Parathyroid adenoma (tissue), 2 donors: ENCODE data around the gene CD7.
"Not testable (repeated sequence)": the region's sequence is repeated elsewhere in the genome, so short reads cannot be mapped to it uniquely, and the experiment has no call there.

ENCODE experiments used
- H2AFZ ChIP-seq: fragments of 300-600 bp; sonication (generic); one replicate; pipeline ENCODE4 v1.7.0; 2017; ENCODE audit warnings: antibody characterized with exemption, mild to moderate bottlenecking
- H3K27ac ChIP-seq: fragments of 300-600 bp; sonication (generic); one replicate; pipeline ENCODE4 v1.7.0; 2017
- H3K27me3 ChIP-seq: fragments of 300-600 bp; sonication (generic); one replicate; pipeline ENCODE4 v1.7.0; 2017; ENCODE audit warnings: low read length; ENCODE audit not compliant: control insufficient read depth, insufficient read depth
- H3K36me3 ChIP-seq: fragments of 300-600 bp; sonication (generic); one replicate; pipeline ENCODE4 v1.7.0; 2017; ENCODE audit warnings: low read length; ENCODE audit not compliant: control insufficient read depth, insufficient read depth
- H3K4me1 ChIP-seq: fragments of 300-600 bp; sonication (generic); one replicate; pipeline ENCODE4 v1.7.0; 2017; ENCODE audit warnings: control low read depth
- H3K4me2 ChIP-seq: fragments of 300-600 bp; sonication (generic); one replicate; pipeline ENCODE4 v1.7.0; 2017; ENCODE audit warnings: low read length
- H3K4me3 ChIP-seq: fragments of 300-600 bp; sonication (generic); one replicate; pipeline ENCODE4 v1.7.0; 2017; ENCODE audit warnings: low read depth, low read length
- H3K79me2 ChIP-seq: fragments of 300-600 bp; sonication (generic); one replicate; pipeline ENCODE4 v1.7.0; 2017; ENCODE audit warnings: control low read depth
- H3K9ac ChIP-seq: fragments of 300-600 bp; sonication (generic); one replicate; pipeline ENCODE4 v1.7.0; 2017; ENCODE audit warnings: mild to moderate bottlenecking
- H3K9me3 ChIP-seq: fragments of 300-600 bp; sonication (generic); one replicate; pipeline ENCODE4 v1.7.0; 2017; ENCODE audit warnings: low read length; ENCODE audit not compliant: control insufficient read depth
- TF ChIP-seq, protein P1 (sequence below): fragments of 300-600 bp; sonication (generic); IDR thresholded peaks from one replicate; pipeline ENCODE4 v1.7.0; 2017; ENCODE audit warnings: antibody characterized with exemption, mild to moderate bottlenecking
- donor health status: primary hyperparathyroidism.

CD7 gene

DNA sequence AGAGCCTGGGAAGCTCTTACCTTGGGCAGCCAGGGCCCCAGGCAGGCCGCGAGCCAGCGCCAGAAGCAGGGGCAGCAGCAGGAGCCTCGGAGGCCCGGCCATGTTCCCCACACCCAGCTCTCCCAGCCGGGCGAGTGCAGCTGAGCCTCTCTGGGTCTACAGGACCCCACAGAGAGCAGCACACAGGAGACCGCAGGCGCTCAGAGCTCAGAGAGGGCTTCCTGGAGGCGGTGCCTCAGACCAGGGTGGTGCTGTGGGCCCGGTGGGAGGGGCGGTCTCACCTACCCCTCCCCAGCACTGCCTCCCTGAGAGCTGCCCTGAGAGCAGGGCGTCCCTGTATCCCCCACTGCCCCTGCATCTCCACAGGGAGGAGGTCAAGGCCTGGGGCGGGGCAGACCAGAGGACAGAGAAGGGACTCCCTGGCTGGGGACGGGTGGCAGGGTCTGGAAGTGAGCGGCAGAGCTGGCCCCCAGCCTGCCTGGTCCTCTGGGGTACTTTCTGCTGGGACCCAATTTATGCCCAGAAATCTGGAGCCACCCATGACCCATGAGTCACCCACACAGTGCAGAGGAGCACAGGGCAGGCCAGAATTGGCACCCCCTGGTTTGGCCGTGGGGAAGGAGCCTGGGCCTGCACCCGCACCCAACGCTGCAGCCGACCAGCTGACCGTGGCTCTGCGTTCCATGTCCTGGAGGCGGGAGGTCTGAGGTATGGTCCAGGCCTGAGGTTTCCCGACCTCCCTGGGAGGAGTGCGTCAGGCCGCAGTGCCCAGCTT, at the start of gene CD7:
CD7 (minus strand) TSS at position 215 of the 775 bp plus-strand sequence; CDS start at position 102, 113 bp downstream.
- Histone ChIP-seq H2AFZ (no peak within 1 kb of the TSS), H3K4me1 (peaks cover 5% of the 10 kb centered on the region), H3K9me3 (no peaks in the 10 kb centered on the region), H3K27me3 (peaks cover 4% of the 10 kb centered on the region), H3K79me2 (no peaks in the 10 kb centered on the region), H3K27ac (no peak within 1 kb of the TSS), H3K4me3 (no peak within 1 kb of the TSS), H3K36me3 (no peaks in the 10 kb centered on the region), H3K4me2 (no peak within 1 kb of the TSS), H3K9ac (no peak within 1 kb of the TSS)
- TF ChIP-seq, protein P1, sequence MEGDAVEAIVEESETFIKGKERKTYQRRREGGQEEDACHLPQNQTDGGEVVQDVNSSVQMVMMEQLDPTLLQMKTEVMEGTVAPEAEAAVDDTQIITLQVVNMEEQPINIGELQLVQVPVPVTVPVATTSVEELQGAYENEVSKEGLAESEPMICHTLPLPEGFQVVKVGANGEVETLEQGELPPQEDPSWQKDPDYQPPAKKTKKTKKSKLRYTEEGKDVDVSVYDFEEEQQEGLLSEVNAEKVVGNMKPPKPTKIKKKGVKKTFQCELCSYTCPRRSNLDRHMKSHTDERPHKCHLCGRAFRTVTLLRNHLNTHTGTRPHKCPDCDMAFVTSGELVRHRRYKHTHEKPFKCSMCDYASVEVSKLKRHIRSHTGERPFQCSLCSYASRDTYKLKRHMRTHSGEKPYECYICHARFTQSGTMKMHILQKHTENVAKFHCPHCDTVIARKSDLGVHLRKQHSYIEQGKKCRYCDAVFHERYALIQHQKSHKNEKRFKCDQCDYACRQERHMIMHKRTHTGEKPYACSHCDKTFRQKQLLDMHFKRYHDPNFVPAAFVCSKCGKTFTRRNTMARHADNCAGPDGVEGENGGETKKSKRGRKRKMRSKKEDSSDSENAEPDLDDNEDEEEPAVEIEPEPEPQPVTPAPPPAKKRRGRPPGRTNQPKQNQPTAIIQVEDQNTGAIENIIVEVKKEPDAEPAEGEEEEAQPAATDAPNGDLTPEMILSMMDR, result no peak

DNA sequence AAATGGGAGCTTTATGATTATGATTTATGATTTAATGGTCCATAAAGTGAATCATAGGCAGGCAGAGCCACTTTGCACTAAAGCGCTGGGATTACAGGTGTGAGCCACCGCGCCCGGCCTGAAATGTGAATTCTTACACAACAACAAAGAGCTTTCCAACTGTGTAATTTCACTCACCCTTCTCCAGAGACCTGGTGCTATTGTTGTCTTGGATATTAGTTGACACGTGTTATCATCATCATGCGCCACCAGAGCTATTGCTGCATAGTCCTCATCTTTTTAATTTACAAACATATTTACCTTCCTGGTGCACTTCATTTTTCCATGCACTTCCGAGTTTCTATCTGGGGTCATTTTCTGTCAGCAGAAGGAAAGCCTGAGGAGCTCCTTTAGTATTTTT, 49.3 kb upstream of the CD7 start:
- H3K27ac ChIP-seq, result no peak overlapping the region
- TF ChIP-seq, protein P1, result no peak
- no peak overlapping the region for H3K4me2 ChIP-seq
- peaks cover 9% of the 10 kb centered on the region for H3K27me3 ChIP-seq
- no peak overlapping the region for H3K4me3 ChIP-seq
- H3K79me2 ChIP-seq, result no peaks in the 10 kb centered on the region
- H3K9me3 ChIP-seq, result no peaks in the 10 kb centered on the region
- peaks cover 6% of the 10 kb centered on the region for H3K4me1 ChIP-seq
- H2AFZ ChIP-seq, result no peak overlapping the region
- no peaks in the 10 kb centered on the region for H3K36me3 ChIP-seq
- no peak overlapping the region for H3K9ac ChIP-seq

DNA sequence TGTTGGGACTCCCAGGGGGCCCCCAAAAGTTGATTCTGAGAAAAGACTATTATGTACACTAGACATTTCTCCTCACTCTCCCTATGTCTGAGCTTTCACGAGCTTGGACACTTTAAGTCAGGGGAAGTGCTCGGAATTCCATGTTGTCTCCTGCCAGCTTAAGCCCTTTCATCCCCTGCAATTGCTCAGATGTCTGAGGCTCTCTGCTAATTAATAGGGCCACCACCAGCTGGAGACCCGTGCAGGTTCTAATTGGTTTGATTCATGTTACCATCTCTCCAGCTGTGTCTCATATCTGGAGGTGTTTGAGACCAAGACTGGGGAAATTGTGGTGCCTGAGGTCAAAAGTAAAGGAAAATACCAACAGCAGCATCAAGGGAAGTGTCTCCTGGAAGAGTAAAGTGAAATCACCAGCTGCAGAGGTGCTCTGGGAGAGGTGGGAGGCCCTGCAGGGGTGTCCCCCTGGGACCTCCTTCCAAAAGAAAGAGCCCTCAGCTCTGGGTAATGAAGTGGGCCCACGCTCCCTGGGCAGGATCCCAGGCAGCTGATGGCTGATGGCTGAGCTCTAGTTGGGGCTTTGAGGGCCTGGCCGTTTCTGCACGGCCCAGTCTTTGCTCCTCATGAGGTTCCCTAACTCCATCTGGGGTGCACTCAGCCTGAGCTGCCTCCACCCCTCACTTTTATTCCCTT, 48.3 kb upstream of the CD7 start:
- no peak overlapping the region for H3K4me3 ChIP-seq
- H3K79me2 ChIP-seq, result no peaks in the 10 kb centered on the region
- peaks cover 3% of the 10 kb centered on the region for H3K4me1 ChIP-seq
- no peaks in the 10 kb centered on the region for H3K9me3 ChIP-seq
- no peak overlapping the region for H3K27ac ChIP-seq
- H3K27me3 ChIP-seq, result peaks cover 2% of the 10 kb centered on the region
- H2AFZ ChIP-seq, result no peak overlapping the region
- H3K9ac ChIP-seq, result no peak overlapping the region
- TF ChIP-seq, protein P1, result no peak
- no peaks in the 10 kb centered on the region for H3K36me3 ChIP-seq
- no peak overlapping the region for H3K4me2 ChIP-seq

DNA sequence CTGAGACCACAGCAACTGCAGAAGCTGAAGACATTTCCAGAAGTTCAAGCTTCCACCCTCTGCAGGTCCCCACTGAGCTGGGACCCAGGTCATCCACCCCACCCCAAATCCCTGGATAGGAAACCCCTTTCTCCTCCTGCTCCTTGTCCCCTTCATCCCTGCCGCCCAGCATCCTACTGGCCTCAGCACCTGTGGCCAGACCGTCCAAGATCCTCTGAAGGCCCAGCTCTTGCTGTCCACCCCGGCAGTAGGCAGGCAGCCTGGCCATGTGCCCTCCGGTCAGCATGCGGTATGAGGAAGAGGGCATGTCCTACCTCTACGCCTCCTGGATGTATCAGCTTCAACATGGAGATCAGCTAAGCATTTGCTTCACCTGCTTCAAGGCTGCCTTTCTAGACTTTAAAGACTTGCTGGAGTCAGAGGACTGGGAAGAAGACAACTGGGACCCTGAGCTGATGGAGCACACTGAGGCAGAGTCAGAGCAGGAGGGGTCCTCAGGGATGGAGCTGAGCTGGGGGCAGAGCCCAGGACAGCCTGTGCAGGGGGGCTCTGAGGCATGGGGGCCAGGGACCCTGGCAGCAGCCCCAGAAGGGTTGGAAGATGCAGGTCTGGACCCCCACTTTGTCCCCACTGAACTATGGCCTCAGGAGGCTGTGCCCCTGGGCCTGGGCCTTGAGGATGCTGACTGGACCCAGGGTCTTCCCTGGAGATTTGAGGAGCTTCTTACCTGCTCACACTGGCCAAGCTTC, 44.7 kb upstream of the CD7 start:
- no peaks in the 10 kb centered on the region for H3K36me3 ChIP-seq
- H3K79me2 ChIP-seq, result no peaks in the 10 kb centered on the region
- no peak overlapping the region for H2AFZ ChIP-seq
- no peaks in the 10 kb centered on the region for H3K27me3 ChIP-seq
- no peak overlapping the region for H3K27ac ChIP-seq
- H3K4me2 ChIP-seq, result no peak overlapping the region
- no peak overlapping the region for H3K9ac ChIP-seq
- no peaks in the 10 kb centered on the region for H3K4me1 ChIP-seq
- H3K4me3 ChIP-seq, result no peak overlapping the region
- no peaks in the 10 kb centered on the region for H3K9me3 ChIP-seq
- TF ChIP-seq, protein P1, result no peak

DNA sequence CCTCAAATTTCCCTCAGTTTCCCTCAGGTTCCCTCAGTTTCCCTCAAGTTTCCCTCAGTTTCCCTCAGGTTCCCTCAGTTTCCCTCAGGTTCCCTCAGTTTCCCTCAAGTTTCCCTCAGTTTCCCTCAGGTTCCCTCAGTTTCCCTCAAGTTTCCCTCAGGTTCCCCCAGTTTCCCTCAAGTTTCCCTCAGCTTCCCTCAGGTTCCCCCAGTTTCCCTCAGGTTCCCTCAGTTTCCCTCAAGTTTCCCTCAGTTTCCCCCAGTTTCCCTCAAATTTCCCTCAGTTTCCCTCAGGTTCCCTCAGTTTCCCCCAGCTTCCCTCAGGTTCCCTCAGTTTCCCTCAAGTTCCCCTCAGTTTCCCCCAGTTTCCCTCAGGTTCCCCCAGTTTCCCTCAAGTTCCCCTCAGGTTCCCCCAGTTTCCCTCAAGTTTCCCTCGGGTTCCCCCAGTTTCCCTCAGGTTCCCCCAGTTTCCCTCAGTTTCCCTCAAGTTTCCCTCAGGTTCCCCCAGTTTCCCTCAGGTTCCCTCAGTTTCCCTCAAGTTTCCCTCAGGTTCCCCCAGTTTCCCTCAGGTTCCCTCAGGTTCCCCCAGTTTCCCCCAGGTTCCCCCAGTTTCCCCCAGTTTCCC, 42.2 kb upstream of the CD7 start:
- not testable (repeated sequence) for H3K9ac ChIP-seq, H3K79me2 ChIP-seq, H3K9me3 ChIP-seq, H3K36me3 ChIP-seq, H3K4me2 ChIP-seq, H2AFZ ChIP-seq, H3K27me3 ChIP-seq, H3K4me1 ChIP-seq, H3K27ac ChIP-seq, H3K4me3 ChIP-seq
